Neural progenitor cell (in vitro differentiated cells): ENCODE data around the gene CEP128. TPM values are rescaled to one million over a fixed set of nuclear protein-coding genes. Genes with fewer than 3 reads are reported as not detected.

Source experiments
- DNase-seq: peaks from one replicate; pipeline ENCODE4 v3.0.0-alpha.2; 2016; ENCODE audit warnings: low spot score
- H2AFZ ChIP-seq: fragments of 200-600 bp; sonication (generic); replicated peaks from 2 replicates; pipeline ENCODE4 v1.6.1; 2016; ENCODE audit warnings: antibody characterized with exemption
- H3F3A ChIP-seq: fragments of 200-600 bp; sonication (generic); 2 replicates; pipeline ENCODE4 v1.6.1; 2016; ENCODE audit warnings: antibody characterized with exemption, low read depth
- H3K27ac ChIP-seq: fragments of 200-600 bp; sonication (generic); 2 replicates; pipeline ENCODE4 v1.5.1; 2016; ENCODE audit warnings: mild to moderate bottlenecking
- H3K27me3 ChIP-seq: fragments of 200-600 bp; sonication (generic); 2 replicates; pipeline ENCODE4 v1.6.1; 2016; ENCODE audit warnings: mild to moderate bottlenecking, moderate library complexity
- H3K36me3 ChIP-seq: fragments of 200-600 bp; sonication (generic); 2 replicates; pipeline ENCODE4 v1.5.1; 2016
- H3K4me1 ChIP-seq: fragments of 200-600 bp; sonication (generic); 2 replicates; pipeline ENCODE4 v1.6.1; 2016; ENCODE audit warnings: mixed run types
- H3K4me2 ChIP-seq: fragments of 200-600 bp; sonication (generic); 2 replicates; pipeline ENCODE4 v1.6.1; 2016
- H3K4me3 ChIP-seq: fragments of 200-600 bp; sonication (generic); 2 replicates; pipeline ENCODE4 v1.5.1; 2016
- H3K79me2 ChIP-seq: fragments of 200-600 bp; sonication (generic); 2 replicates; pipeline ENCODE4 v1.6.1; 2016; ENCODE audit warnings: low read depth
- H3K9ac ChIP-seq: fragments of 200-600 bp; sonication (generic); 2 replicates; pipeline ENCODE4 v1.6.1; 2016
- H3K9me3 ChIP-seq: fragments of 200-600 bp; sonication (generic); 2 replicates; pipeline ENCODE4 v1.5.1; 2016; ENCODE audit warnings: low read depth
- H4K20me1 ChIP-seq: fragments of 200-600 bp; sonication (generic); 2 replicates; pipeline ENCODE4 v1.6.1; 2016; ENCODE audit warnings: low read depth
- H3K27ac Mint-ChIP-seq: 3 replicates; pipeline ENCODE4 v1.8.0; 2021; ENCODE audit warnings: mixed read lengths
- H3K27me3 Mint-ChIP-seq: 2 replicates; pipeline ENCODE4 v1.8.0; 2022; ENCODE audit warnings: low read depth, mild to moderate bottlenecking, inconsistent platforms, moderate library complexity, mixed read lengths; ENCODE audit not compliant: insufficient read depth
- H3K36me3 Mint-ChIP-seq: 3 replicates; pipeline ENCODE4 v1.8.0; 2021; ENCODE audit warnings: mixed read lengths
- H3K4me1 Mint-ChIP-seq: 3 replicates; pipeline ENCODE4 v1.8.0; 2021; ENCODE audit warnings: mixed read lengths
- H3K4me3 Mint-ChIP-seq: 3 replicates; pipeline ENCODE4 v1.8.0; 2021; ENCODE audit warnings: mild to moderate bottlenecking, moderate library complexity, mixed read lengths
- H3K9me3 Mint-ChIP-seq: 3 replicates; pipeline ENCODE4 v1.8.0; 2020; ENCODE audit warnings: mixed read lengths
- CTCF ChIP-seq: fragments of 200-600 bp; sonication (generic); IDR thresholded peaks from 2 replicates; pipeline ENCODE4 v1.5.1; 2017; ENCODE audit warnings: antibody characterized with exemption, mild to moderate bottlenecking
- EZH2 ChIP-seq: fragments of 200-600 bp; sonication (generic); IDR thresholded peaks from 2 replicates; pipeline ENCODE4 v1.6.1; 2017; ENCODE audit warnings: antibody characterized with exemption, mild to moderate bottlenecking, moderate library complexity
- EZH2phosphoT487 ChIP-seq: fragments of 200-600 bp; sonication (generic); IDR thresholded peaks from 2 replicates; pipeline ENCODE4 v1.6.1; 2017; ENCODE audit warnings: antibody characterized with exemption
- small RNA-seq: library from RNA; depleted of rRNA; stranded (forward); fragments of <200 nt; gene quantifications from one replicate; pipeline ENCODE3, GENCODE V24; 2015
- total RNA-seq: library from RNA; depleted of rRNA; stranded (reverse); fragments of >200 nt; gene quantifications from 2 replicates; pipeline ENCODE4 v1.2.3, GENCODE V29; 2015; ENCODE audit warnings: low replicate concordance

The CEP128 gene
- total RNA-seq, 1 donor from 2014 or later: 12.1 TPM

GRCh38 chr14:80448267-80448666 lies 493.3 kb downstream of the CEP128 start:
- H3K27me3 ChIP-seq: no peaks in the 10 kb centered on the region
- no peaks in the 10 kb centered on the region for H3K4me1 ChIP-seq
- Mint-ChIP-seq H3K27me3 (no peaks in the 10 kb centered on the region), H3K9me3 (peaks cover 16% of the 10 kb centered on the region), H3K36me3 (peaks cover 3% of the 10 kb centered on the region), H3K4me3 (no peak overlapping the region), H3K27ac (no peak overlapping the region), H3K4me1 (no peaks in the 10 kb centered on the region)
- H3K4me2 ChIP-seq: no peak overlapping the region
- no peaks in the 10 kb centered on the region for H3K36me3 ChIP-seq
- no peak overlapping the region for H3K4me3 ChIP-seq
- H3K79me2 ChIP-seq: no peaks in the 10 kb centered on the region
- no peak overlapping the region for H2AFZ ChIP-seq
- no peak overlapping the region for H3K27ac ChIP-seq
- H3F3A ChIP-seq: no peaks in the 10 kb centered on the region
- H3K9ac ChIP-seq: no peak overlapping the region
- TF ChIP-seq EZH2phosphoT487 (no peak), CTCF (no peak), EZH2 (no peak)
- no peaks in the 10 kb centered on the region for H3K9me3 ChIP-seq
- DNase-seq: no peak
- H4K20me1 ChIP-seq: no peaks in the 10 kb centered on the region

GRCh38 chr14:80447392-80447791 lies 494.1 kb downstream of the CEP128 start:
- H2AFZ ChIP-seq: no peak overlapping the region
- no peaks in the 10 kb centered on the region for H3F3A ChIP-seq
- H3K4me3 ChIP-seq: no peak overlapping the region
- H3K4me1 ChIP-seq: no peaks in the 10 kb centered on the region
- Mint-ChIP-seq H3K9me3 (peaks cover 16% of the 10 kb centered on the region), H3K27ac (no peak overlapping the region), H3K27me3 (no peaks in the 10 kb centered on the region), H3K4me3 (no peak overlapping the region), H3K36me3 (peaks cover 3% of the 10 kb centered on the region), H3K4me1 (no peaks in the 10 kb centered on the region)
- no peak overlapping the region for H3K9ac ChIP-seq
- no peaks in the 10 kb centered on the region for H3K79me2 ChIP-seq
- no peak for DNase-seq
- H3K4me2 ChIP-seq: no peak overlapping the region
- no peaks in the 10 kb centered on the region for H3K36me3 ChIP-seq
- no peaks in the 10 kb centered on the region for H3K27me3 ChIP-seq
- no peak for TF ChIP-seq EZH2
- no peak overlapping the region for H3K27ac ChIP-seq
- H4K20me1 ChIP-seq: no peaks in the 10 kb centered on the region
- H3K9me3 ChIP-seq: no peaks in the 10 kb centered on the region

Small RNA genes within 50 kb of the gene (small RNA-seq; reads per million reads assigned to genes)
- gene AC022404.1: not detected

Other genes with a start within 250 kb of the CEP128 start
- not detected in 2 replicates for gene TSHR, start 13.9 kb upstream of the CEP128 start, total RNA-seq